ENCODE measurements around the gene SPC24. TPM values are rescaled to one million over a fixed set of nuclear protein-coding genes. Genes with fewer than 3 reads are reported as not detected.

Gene SPC24
- total and polyA plus RNA-seq, 2 donors (not counting 1 experiment from before 2014, with no cell fraction given): 0.12 to 0.15 TPM

- no peak overlapping the region for H3K4me3 ChIP-seq (ENCODE audit: control extremely low read depth in 1 of 5, extremely low read depth in 1 of 5, insufficient read depth in 1 of 5, low read depth in 2 of 5, low read length in 4 of 5)
- CTCF ChIA-PET: interaction anchor here (1.2 kb wide), 1 partner anchor 39 kb away, joined by 5 read pairs; no protein-coding TSS in a partner anchor
- Mint-ChIP-seq H3K27me3 (peaks cover 3% of the 10 kb centered on the region), H3K9me3 (ENCODE audit: insufficient read depth) (no peaks in the 10 kb centered on the region), H3K4me1 (no peaks in the 10 kb centered on the region), H3K27ac (no peak overlapping the region), H3K4me3 (no peak overlapping the region)
- TF ChIP-seq, protein P1, sequence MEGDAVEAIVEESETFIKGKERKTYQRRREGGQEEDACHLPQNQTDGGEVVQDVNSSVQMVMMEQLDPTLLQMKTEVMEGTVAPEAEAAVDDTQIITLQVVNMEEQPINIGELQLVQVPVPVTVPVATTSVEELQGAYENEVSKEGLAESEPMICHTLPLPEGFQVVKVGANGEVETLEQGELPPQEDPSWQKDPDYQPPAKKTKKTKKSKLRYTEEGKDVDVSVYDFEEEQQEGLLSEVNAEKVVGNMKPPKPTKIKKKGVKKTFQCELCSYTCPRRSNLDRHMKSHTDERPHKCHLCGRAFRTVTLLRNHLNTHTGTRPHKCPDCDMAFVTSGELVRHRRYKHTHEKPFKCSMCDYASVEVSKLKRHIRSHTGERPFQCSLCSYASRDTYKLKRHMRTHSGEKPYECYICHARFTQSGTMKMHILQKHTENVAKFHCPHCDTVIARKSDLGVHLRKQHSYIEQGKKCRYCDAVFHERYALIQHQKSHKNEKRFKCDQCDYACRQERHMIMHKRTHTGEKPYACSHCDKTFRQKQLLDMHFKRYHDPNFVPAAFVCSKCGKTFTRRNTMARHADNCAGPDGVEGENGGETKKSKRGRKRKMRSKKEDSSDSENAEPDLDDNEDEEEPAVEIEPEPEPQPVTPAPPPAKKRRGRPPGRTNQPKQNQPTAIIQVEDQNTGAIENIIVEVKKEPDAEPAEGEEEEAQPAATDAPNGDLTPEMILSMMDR (IDR thresholded peaks at IDR 0.05): no peak
- TF ChIP-seq EZH2 (IDR thresholded peaks at IDR 0.05; ENCODE audit: borderline replicate concordance, insufficient read depth, low read depth, low read length, poor library complexity, severe bottlenecking): no peak
- WGBS (ENCODE audit: insufficient coverage): 95% methylated on average over 9 of the region's 13 CpGs
- DNase-seq: no peak
- H3K36me3 ChIP-seq (replicated peaks in 1 of 2; ENCODE audit: control extremely low read depth in 1 of 2, control insufficient read depth in 1 of 2, extremely low read depth in 1 of 2, insufficient read depth in 2 of 2, low read length in 1 of 2): no peaks in the 10 kb centered on the region
- H3K27me3 ChIP-seq (replicated peaks in 1 of 4; ENCODE audit: control extremely low read depth in 1 of 4, control insufficient read depth in 3 of 4, insufficient read depth in 4 of 4, low read length in 3 of 4): no peaks in the 10 kb centered on the region
- intact Hi-C loops (cut with micrococcal nuclease): no loop called here
- no peaks in the 10 kb centered on the region for H3K4me1 ChIP-seq (ENCODE audit: control insufficient read depth in 2 of 2, insufficient read depth in 2 of 2, low read length in 2 of 2)
- no peak overlapping the region for H3K4me2 ChIP-seq (replicated peaks; ENCODE audit: low read depth, low read length, poor library complexity, severe bottlenecking)
- H3K79me2 ChIP-seq (ENCODE audit: control insufficient read depth, insufficient read depth, low read length): no peaks in the 10 kb centered on the region
- POLR2A ChIA-PET: no interaction called here
- peaks cover 0 to 11% (median 0%) of the 10 kb centered on the region in 3 donors for H3K9me3 ChIP-seq (ENCODE audit: control extremely low read depth in 1 of 3, control insufficient read depth in 2 of 3, insufficient read depth in 1 of 3, low read length in 2 of 3)
- no peak for ATAC-seq (ENCODE audit: low read depth)
- no peaks in the 10 kb centered on the region for H4K20me1 ChIP-seq (ENCODE audit: control insufficient read depth, insufficient read depth, low read length, poor library complexity, severe bottlenecking)
- H2AFZ ChIP-seq (ENCODE audit: insufficient read depth, low read depth, low read length, poor library complexity, severe bottlenecking): no peak overlapping the region
- H3K27ac ChIP-seq (ENCODE audit: low read length in 2 of 2): no peak overlapping the region
- H3K9ac ChIP-seq (ENCODE audit: low read length): no peak overlapping the region
These were observed 10.0 kb upstream of the SPC24 start for GRCh38 chr19:11165486-11166030.

DNA sequence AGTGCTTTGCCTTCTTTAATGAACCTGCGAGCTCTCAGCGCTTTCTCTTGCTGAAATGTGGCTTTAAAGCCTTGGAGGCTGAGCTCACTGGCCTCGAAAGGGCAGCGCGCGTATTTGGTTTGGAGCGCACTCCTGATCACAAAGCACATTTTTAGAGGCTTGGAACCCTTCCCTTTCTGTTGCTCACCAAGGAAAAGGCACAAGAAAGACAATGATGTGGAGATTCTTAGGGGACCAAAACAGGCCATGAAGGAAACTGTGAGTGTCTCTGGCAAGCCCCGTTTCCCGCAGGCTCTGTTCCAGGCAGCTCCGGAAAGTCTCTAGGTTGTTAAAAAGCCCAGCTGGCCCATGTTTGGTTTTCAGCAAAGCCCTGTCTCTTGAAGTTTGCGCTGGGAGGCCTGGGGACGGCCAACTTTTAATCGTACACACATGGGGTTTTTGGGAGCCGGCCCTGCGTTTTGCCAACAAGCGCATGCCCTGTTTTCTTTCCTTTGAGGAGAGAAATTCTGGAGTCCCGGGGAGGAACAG, 9.4 kb upstream of the SPC24 start:
- no peak for ATAC-seq (ENCODE audit: low read depth)
- no peak overlapping the region for H3K4me3 ChIP-seq (ENCODE audit: control extremely low read depth in 1 of 5, extremely low read depth in 1 of 5, insufficient read depth in 1 of 5, low read depth in 2 of 5, low read length in 4 of 5)
- H3K4me1 Mint-ChIP-seq: no peaks in the 10 kb centered on the region
- H3K27ac ChIP-seq (ENCODE audit: low read length in 2 of 2): no peak overlapping the region
- peaks cover 1% of the 10 kb centered on the region for H3K27me3 Mint-ChIP-seq
- H3K79me2 ChIP-seq (ENCODE audit: control insufficient read depth, insufficient read depth, low read length): no peaks in the 10 kb centered on the region
- TF ChIP-seq, protein P1 (IDR thresholded peaks at IDR 0.05): no peak
- no peak for TF ChIP-seq EZH2 (IDR thresholded peaks at IDR 0.05; ENCODE audit: borderline replicate concordance, insufficient read depth, low read depth, low read length, poor library complexity, severe bottlenecking)
- 91% methylated on average over 12 of the region's 17 CpGs for WGBS (ENCODE audit: insufficient coverage)
- peaks cover 2% of the 10 kb centered on the region for H3K9me3 Mint-ChIP-seq (ENCODE audit: insufficient read depth)
- H2AFZ ChIP-seq (ENCODE audit: insufficient read depth, low read depth, low read length, poor library complexity, severe bottlenecking): no peak overlapping the region
- no peaks in the 10 kb centered on the region for H3K27me3 ChIP-seq (replicated peaks in 1 of 4; ENCODE audit: control extremely low read depth in 1 of 4, control insufficient read depth in 3 of 4, insufficient read depth in 4 of 4, low read length in 3 of 4)
- H3K4me3 Mint-ChIP-seq: no peak overlapping the region
- peaks cover 0 to 17% (median 3%) of the 10 kb centered on the region in 3 donors for H3K9me3 ChIP-seq (ENCODE audit: control extremely low read depth in 1 of 3, control insufficient read depth in 2 of 3, insufficient read depth in 1 of 3, low read length in 2 of 3)
- no peaks in the 10 kb centered on the region for H3K36me3 ChIP-seq (replicated peaks in 1 of 2; ENCODE audit: control extremely low read depth in 1 of 2, control insufficient read depth in 1 of 2, extremely low read depth in 1 of 2, insufficient read depth in 2 of 2, low read length in 1 of 2)
- POLR2A ChIA-PET: no interaction called here
- CTCF ChIA-PET: no interaction called here
- H4K20me1 ChIP-seq (ENCODE audit: control insufficient read depth, insufficient read depth, low read length, poor library complexity, severe bottlenecking): no peaks in the 10 kb centered on the region
- no peak for DNase-seq
- H3K27ac Mint-ChIP-seq: no peak overlapping the region
- H3K4me1 ChIP-seq (ENCODE audit: control insufficient read depth in 2 of 2, insufficient read depth in 2 of 2, low read length in 2 of 2): no peaks in the 10 kb centered on the region
- intact Hi-C loops (cut with micrococcal nuclease): no loop called here
- no peak overlapping the region for H3K9ac ChIP-seq (ENCODE audit: low read length)
- H3K4me2 ChIP-seq (replicated peaks; ENCODE audit: low read depth, low read length, poor library complexity, severe bottlenecking): no peak overlapping the region

Measured in B cell (primary cell).